NCI-H146 treated with DMSO at 0.1 percent for 48 hours (cell line): ENCODE results near the gene CDC42SE2.
"Not testable (repeated sequence)": the region's sequence is repeated elsewhere in the genome, so short reads cannot be mapped to it uniquely, and the experiment has no call there.

ENCODE experiments used
- DNase-seq: peaks from one replicate; lab custom pipeline; 2025; ENCODE audit not compliant: unreplicated experiment; lab: John Stamatoyannopoulos, UW

The CDC42SE2 gene

GRCh38 chr5:131386779-131387178 lies 122.9 kb downstream of the CDC42SE2 start:
- peak; percentile 12 for DNase-seq

- no peak for DNase-seq
Measured at GRCh38 chr5:131387255-131387654, 123.4 kb downstream of the CDC42SE2 start.

- DNase-seq = no peak
Measured at GRCh38 chr5:131389096-131389868, 125.4 kb downstream of the CDC42SE2 start.

- no peak for DNase-seq
Measured at GRCh38 chr5:131389869-131390265, 126.0 kb downstream of the CDC42SE2 start.

GRCh38 chr5:131392466-131393095 lies 128.7 kb downstream of the CDC42SE2 start:
- DNase-seq = no peak

GRCh38 chr5:131393498-131393968 lies 129.7 kb downstream of the CDC42SE2 start:
- no peak for DNase-seq

GRCh38 chr5:131394128-131394527 lies 130.3 kb downstream of the CDC42SE2 start:
- DNase-seq = no peak

GRCh38 chr5:131396015-131396414 lies 132.2 kb downstream of the CDC42SE2 start:
- no peak for DNase-seq

GRCh38 chr5:131396630-131397273 lies 132.9 kb downstream of the CDC42SE2 start:
- DNase-seq = no peak

- DNase-seq = not testable (repeated sequence)
Measured at GRCh38 chr5:131399007-131399406, 135.2 kb downstream of the CDC42SE2 start.

- no peak for DNase-seq
Measured at GRCh38 chr5:131400585-131400984, 136.7 kb downstream of the CDC42SE2 start.

- DNase-seq = no peak
Measured at GRCh38 chr5:131405674-131406073, 141.8 kb downstream of the CDC42SE2 start.

- no peak for DNase-seq
Measured at GRCh38 chr5:131406076-131406475, 142.2 kb downstream of the CDC42SE2 start.

- DNase-seq = no peak
Measured at GRCh38 chr5:131406975-131407638, 143.3 kb downstream of the CDC42SE2 start.

- no peak for DNase-seq
Measured at GRCh38 chr5:131413605-131414559, 150.0 kb downstream of the CDC42SE2 start.

GRCh38 chr5:131416729-131417128 lies 152.9 kb downstream of the CDC42SE2 start:
- DNase-seq = no peak

- DNase-seq = peak; percentile 18
Measured at GRCh38 chr5:131417240-131417869, 153.5 kb downstream of the CDC42SE2 start.

- DNase-seq = no peak
Measured at GRCh38 chr5:131418846-131419245, 155.0 kb downstream of the CDC42SE2 start.

GRCh38 chr5:131419877-131420276 lies 156.0 kb downstream of the CDC42SE2 start:
- no peak for DNase-seq

GRCh38 chr5:131423056-131423455 lies 159.2 kb downstream of the CDC42SE2 start:
- peak; percentile 0 for DNase-seq
